DMS79 treated with DMSO at 0.1 percent for 48 hours (cell line): Measurements from ENCODE around the gene C10orf88.
"Not testable (repeated sequence)": the region's sequence is repeated elsewhere in the genome, so short reads cannot be mapped to it uniquely, and the experiment has no call there.

Experiments
- DNase-seq: peaks from one replicate; lab custom pipeline; 2025; lab: John Stamatoyannopoulos, UW

The C10orf88 gene

DNA sequence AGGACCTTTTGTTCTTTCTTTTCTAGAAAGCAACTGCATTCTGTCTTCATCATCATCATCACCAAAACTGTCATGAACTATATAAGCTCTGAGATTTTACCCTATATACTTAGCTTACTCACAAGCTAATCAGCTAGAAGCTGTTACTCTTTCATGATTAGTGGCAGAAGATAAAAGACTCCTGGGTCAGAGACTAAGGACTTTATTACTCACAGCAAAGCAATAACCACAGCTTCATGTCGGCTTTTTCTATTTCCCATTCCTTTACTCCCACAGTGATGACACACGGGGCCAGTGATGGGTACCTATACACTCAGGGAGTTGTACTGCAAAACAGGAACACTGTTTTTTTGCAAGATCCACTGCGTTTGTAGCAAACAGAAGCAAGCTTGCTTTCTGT is 8.4 kb upstream of the C10orf88 start:
- DNase-seq: no peak

DNA sequence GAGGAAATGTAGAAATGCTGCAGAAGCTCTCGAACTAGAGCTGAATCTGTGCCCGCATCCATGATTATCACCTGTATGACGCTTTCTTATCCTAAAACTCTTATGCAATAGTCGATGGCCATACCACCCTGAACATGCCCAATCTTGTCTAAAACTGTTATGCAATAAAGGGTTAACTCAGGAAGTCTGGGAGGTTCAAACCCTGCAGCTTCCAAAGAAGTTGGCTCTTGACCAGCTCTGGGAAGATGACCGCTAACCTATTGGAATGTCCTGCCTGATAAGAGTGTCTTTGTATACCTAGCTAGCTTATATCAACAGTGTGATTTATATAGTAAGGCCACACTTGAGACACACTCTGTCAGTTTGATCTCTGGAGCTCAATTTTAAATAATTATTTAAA is 3.4 kb upstream of the C10orf88 start:
- DNase-seq: no peak

DNA sequence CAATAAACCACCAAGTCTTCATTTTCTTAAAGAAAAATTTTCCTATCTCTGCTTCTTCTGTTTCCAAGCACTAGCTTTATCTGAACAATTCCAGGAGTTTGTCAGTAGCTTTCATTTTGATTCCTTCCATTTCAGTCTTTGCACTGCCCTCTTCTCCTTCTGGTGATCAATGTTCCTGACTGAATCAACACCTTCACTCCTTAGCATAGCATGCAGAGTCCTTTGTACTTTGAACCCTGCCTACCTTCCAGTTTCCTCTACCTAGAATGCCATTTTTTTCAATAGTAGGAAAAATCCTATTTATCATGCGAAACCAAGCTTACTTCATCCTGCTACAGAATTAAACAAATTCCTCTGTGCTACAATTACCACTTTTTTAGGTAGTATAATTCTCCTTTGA is 1.9 kb upstream of the C10orf88 start:
- DNase-seq: no peak

DNA sequence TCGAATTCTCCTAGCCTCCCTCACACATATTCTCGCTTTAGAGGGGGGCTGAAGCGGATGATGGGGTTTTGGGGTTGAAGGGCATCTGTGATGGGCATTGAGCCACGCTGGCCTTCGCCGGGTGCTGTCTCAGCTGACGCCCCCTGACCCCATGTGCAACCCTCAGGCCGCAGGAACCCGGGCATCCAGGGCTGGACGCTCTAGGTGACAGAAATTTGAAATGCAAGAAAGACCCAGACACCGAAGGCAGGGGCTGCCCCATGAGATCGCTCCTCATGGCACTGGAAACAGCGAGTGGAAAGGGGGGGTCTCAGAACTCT is 664 bp upstream of the C10orf88 start:
- DNase-seq: no peak

DNA sequence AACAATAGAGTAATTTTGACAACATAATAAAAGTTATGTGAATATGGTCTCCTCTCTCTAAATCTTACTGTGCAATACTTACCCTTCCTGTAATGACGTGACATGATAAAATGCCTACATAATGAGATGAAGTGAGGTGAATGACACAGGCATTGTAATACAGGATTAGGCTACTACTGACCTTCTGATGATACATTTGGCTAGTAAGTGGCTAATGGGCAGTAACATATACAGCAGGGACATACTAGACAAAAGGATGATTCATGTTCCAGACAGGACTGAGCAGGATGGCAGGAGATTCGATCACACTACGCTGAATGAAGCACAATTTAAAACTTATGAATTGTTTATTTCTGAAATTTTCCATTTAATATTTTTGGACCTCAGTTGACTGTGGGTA is 4.7 kb downstream of the C10orf88 start:
- DNase-seq: no peak

DNA sequence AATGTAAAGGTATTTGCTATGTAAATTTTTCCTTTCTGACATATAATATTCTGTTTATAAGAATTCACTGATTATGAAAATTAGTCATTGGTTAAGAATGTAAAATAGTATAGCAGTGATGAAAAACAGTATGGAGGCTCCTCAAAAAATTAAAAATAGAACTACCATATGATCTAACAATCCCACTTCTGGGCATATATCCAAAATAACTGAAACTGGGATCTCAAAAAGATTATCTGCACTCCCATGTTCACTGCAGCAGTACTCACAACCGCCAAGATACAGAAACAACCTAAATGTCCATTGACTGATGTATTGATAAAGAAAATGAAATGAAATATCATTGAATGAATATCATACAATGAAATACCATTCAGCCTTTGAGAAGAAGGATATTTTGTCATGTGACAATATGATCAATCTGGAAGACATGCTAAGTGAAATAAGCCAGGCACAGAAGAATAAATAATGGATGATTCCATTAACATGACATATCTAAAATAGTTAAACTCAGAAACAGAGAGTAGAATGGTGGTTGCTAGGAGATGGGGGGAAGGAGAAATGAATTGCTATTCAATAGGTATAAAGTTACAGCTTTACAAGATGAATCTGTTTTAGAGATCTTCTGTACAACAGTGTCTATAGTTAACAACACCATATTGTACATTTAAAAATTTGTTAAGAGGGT is 14.0 kb downstream of the C10orf88 start:
- no peak for DNase-seq

DNA sequence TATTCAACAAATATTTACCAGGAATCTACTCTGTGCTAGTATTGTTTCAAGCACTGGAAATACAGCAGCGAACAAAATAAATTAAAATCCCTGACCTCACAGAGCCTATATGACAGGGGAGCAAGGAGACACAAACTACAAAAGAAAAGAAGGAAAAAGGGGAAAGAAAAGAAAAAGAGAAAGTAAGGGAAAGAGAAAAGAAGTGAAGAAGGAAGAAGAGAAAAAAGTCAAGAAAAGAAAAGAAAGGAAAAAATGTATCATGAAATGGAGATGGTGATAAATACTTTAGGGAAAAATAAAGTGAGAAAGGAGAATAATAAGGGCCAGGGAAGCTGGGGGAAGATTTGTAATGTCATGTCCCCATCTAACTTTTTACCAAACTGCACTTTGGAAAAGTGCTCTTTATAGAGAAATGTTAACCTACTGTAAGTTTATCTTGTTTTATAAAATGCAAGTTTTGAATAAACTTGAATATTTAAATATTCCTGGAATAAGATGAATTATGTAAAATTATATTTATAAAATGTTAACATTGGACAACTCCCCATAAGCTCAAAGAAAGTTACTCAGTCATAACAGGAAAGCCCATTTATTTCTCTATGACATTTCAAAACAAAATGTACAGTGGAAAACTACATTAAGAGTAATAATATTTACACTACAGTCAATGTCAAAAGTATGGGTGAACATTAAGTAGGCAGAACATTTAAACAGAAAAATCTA is 14.7 kb downstream of the C10orf88 start:
- DNase-seq: no peak

DNA sequence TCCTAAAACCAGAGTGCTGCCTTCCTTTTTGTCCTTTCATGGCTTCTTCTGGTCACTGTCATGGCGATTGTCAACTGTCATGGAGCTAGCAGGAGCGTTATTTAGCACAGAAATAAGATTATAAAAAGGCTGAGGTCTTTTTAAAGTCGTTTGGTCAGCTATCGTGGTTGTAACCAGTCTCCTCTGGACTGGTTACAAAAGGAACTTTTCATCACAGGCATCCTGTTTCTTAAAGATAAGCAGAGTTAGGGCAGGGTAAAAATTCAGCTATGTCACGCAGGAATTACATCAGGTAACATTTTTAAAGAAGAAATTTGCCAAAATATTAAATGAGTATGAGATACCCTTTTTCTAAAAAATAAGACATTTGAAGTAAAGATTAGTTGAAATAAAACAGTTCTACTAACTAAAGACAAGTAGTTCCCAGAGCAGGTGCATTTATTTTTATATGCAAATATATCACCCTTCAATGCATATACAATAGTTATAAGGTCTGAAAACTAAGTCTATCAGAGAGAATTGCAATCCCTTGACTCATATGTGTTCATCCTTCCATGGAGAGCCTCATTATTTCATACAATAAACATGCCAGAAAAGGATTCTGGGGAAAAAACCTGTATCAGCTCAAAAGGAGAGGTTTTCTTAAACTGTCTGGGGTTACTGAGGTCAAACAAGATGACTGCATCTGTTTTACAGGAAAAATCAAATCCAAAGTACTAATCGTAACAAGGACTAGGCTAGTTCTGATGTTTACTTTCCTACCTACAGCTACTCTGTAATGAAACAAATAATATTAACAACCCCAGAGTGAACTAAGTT is 22.7 kb downstream of the C10orf88 start:
- no peak for DNase-seq

DNA sequence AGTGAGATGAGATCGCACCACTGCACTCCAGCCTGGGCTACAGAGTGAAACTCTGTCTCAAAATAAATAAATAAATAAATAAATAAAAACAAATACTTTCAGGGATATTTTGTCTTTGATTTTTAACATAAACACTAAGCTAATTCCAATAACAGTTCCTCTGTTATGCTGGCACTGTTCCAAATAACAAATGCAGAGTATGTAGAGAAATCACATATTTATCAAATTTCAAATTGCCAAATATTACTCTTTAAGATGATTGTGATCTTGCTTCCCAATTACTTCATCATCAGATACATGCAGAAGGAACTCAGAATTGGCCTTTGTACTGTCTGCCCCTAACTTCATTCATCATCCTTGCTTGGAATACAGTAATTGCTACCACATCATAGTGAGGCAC is 23.9 kb downstream of the C10orf88 start:
- no peak for DNase-seq

DNA sequence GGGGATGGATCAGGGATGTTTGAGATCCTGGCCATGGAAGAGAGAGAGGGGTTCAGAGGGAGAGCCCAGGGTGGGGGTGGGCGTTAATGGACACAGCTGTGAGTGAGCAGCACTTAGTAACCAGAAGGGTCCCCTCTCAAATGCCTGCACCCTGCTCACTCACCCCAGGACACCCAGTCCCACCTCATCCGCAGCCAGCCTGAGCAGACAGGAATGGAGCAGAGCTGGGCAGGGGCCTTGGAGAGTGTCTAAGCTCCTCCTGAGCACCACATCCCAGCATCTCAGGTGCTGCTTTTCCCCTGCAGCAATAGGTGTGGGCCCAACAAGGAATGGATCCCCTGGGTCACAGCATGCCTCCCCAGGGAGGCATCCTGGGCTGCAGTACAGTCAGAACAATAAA is 38.3 kb downstream of the C10orf88 start:
- DNase-seq: no peak

DNA sequence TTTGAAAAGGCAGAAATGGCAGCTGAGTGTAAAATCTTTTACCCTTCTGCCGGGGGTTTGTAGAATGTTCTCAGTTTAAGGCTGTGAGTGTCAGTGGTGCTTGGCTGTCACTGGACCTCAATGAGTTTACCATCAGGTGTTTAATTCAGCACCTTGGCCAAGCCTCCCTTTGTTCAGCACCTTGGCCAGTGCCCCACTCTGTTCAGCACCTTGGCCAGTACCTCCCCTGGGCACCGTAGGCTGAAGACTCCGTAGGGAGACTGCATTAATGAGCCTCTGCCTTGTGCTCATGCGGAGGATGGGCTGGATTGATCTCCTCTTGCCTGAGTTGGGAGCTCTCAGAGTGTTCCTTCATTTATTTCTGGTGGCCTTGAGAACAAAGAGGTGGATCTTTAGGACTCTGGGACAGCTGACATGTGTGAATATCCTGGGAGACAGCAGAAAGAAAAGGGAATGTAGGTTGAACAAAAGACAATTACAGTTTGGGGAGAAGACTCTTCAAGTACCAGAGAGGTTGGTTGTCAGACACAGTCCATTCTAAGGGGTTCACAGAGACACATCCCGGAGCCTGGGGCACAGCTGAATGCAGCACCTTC is 42.0 kb downstream of the C10orf88 start:
- no peak for DNase-seq

DNA sequence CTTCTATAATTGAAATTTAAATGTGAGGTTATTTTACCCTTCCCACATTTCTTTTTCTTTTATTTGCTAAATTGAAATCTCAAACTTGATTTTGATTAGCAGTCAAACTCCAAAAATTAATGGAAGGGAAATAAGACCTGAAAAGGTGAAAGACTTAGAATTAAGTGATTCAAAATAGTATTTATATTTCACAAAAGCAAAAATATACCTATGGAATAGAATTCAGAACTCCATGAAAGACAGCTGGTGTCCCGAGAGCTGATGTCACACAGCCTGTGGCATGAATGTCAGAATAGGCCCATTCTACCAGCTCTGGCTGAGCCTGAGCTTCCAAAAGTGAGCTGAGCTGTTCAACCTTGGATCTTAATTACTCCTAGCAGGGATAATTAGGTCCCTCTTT is 43.7 kb downstream of the C10orf88 start, which contains the start of gene FAM24A:
Gene FAM24A, plus strand, starts transcription at position 301 of the 400 bp plus-strand sequence. CDS start 1,025 bp downstream, outside the sequence.
- no peak for DNase-seq

DNA sequence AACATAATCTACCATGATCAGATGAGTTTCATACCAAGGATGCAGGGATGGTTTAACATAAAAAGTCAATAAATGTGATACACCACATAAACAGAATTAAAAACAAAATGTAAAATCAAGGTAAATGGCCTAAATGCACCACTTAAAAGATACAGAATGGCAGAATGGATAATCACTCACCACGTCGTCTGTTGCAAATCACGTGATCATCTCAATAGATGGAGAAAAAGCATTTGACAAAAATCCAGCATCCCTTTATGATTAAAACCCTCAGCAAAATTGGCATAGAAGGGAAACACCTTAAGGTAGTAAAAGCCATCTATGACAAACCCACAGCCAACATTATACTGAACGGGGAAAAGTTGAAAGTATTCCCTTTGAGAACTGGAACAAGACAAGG is 50.2 kb downstream of the C10orf88 start:
- not testable (repeated sequence) for DNase-seq

DNA sequence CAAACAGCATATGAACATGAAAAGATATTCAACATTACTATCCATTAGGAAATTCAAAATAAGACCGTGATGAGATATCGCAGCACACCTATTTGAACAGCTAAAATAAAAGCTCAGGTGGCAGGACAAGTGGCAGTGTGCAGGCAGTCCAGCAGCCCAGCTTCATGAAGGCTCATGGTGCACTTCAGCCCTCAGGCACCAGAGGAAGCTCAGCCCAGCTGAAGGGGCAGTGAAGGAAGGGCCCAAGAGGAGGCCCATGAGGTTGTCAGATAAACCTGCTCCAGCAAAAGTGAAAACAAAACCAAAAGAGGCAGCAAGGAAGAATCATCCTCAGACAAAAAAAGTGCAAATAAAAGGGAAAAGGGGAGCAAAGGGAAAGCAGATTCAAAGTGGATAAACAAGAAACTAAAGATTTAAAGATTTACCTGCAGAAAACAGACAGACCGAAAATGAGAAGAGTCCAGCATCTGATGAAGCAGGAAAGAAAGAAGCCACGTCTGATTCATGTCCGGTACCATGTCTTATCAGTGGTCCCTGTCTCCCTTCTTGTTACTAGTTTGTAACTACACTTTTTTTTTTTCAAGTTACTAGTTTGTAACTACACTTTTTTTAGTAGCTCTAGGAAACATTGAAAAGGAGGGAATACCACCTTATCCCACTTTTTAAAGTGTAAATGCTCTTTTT is 59.6 kb downstream of the C10orf88 start:
- no peak for DNase-seq

DNA sequence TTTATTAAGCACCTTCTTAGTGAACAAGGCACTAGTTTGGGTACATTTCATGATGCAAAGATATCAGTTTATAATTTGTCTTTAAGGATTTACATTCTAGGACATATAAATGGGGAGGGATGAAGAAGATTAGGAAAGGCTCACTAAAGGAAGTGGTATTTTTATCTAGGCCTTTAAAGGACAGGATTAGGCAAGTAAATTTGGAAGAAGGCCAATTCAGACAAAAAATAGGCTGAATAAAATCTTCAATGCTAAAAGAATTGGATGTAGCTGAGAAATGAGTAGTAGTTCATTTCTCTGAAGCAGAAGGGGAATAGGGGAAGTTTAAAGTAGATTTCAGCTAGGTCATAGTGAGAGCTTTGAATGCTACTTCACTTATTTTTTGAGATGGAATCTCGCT is 69.9 kb downstream of the C10orf88 start:
- no peak for DNase-seq

DNA sequence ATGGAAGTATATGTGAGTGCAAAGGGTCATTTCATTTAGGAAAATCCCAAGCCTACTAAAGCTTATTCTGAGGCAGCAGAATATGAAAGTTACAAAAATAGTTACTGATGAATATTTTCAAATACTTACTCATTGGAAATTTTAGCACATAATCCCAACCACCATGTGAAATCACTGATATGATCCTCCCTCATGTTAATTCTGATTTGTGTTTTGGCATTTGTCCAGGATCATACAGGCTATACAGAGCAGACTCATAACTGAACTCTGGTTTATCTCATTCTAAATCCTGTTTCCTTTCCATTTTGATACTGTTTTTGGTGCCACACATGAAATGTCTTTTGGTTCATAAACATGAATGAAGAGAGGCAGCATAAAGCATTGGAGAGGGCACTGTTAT is 71.3 kb downstream of the C10orf88 start:
- DNase-seq: no peak
